ENCODE results near the gene MVB12B. TPM values are rescaled to one million over a fixed set of nuclear protein-coding genes. Genes with fewer than 3 reads are reported as not detected.
A peak's percentile ranks its signal among the peaks of the same experiment; 100 is the strongest.

The MVB12B gene
- total RNA-seq, 1 donor from 2014 or later = 26.5 TPM

- no peak for DNase-seq
Observed at GRCh38 chr9:126363847-126364671, 37.4 kb downstream of the MVB12B start.

- no peak for DNase-seq
Observed at GRCh38 chr9:126365780-126366179, 39.2 kb downstream of the MVB12B start.

GRCh38 chr9:126366366-126367011, 39.9 kb downstream of the MVB12B start:
- no peak for DNase-seq

- no peak for DNase-seq
Observed at GRCh38 chr9:126367139-126367538, 40.5 kb downstream of the MVB12B start.

- no peak for DNase-seq
Observed at GRCh38 chr9:126367616-126368015, 41.0 kb downstream of the MVB12B start.

- DNase-seq = no peak
Observed at GRCh38 chr9:126368020-126368419, 41.4 kb downstream of the MVB12B start.

GRCh38 chr9:126371007-126371870, 44.6 kb downstream of the MVB12B start:
- no peak for DNase-seq

- no peak for DNase-seq
Observed at GRCh38 chr9:126372716-126373115, 46.1 kb downstream of the MVB12B start.

GRCh38 chr9:126373241-126373640, 46.6 kb downstream of the MVB12B start:
- DNase-seq = peak; percentile 64

GRCh38 chr9:126374366-126374781, 47.7 kb downstream of the MVB12B start:
- no peak for DNase-seq

- DNase-seq = peak; percentile 45
Observed at GRCh38 chr9:126375386-126375785, 48.8 kb downstream of the MVB12B start.

GRCh38 chr9:126376311-126377175, 49.9 kb downstream of the MVB12B start:
- DNase-seq = peak; percentile 55

- peak; percentile 50 for DNase-seq
Observed at GRCh38 chr9:126377176-126377509, 50.5 kb downstream of the MVB12B start.

GRCh38 chr9:126377536-126377935, 50.9 kb downstream of the MVB12B start:
- peak; percentile 81 for DNase-seq

GRCh38 chr9:126378761-126379160, 52.1 kb downstream of the MVB12B start:
- no peak for DNase-seq

- DNase-seq = no peak
Observed at GRCh38 chr9:126379661-126380360, 53.2 kb downstream of the MVB12B start.

- no peak for DNase-seq
Observed at GRCh38 chr9:126380447-126380846, 53.8 kb downstream of the MVB12B start.

GRCh38 chr9:126381195-126381594, 54.6 kb downstream of the MVB12B start:
- DNase-seq = no peak

- no peak for DNase-seq
Observed at GRCh38 chr9:126383406-126384046, 56.9 kb downstream of the MVB12B start.

GRCh38 chr9:126384926-126385325, 58.3 kb downstream of the MVB12B start:
- DNase-seq = no peak

GRCh38 chr9:126386088-126386487, 59.5 kb downstream of the MVB12B start:
- no peak for DNase-seq

Measured in tongue (tissue), 2 donors.